HepG2 (cell line): ENCODE results near the gene COMMD4. TPM values are rescaled to one million over a fixed set of nuclear protein-coding genes. Genes with fewer than 3 reads are reported as not detected.
A peak's percentile ranks its signal among the peaks of the same experiment; 100 is the strongest.

ENCODE experiments used
- BRCA1 ChIP-seq: sonication (generic); formaldehyde crosslinking; IDR thresholded peaks from 2 replicates; pipeline ENCODE4 v1.4.0; 2020; ENCODE audit warnings: missing genetic modification reagents
- CCAR2 ChIP-seq: fragments of 200-400 bp; formaldehyde crosslinking; optimal IDR thresholded peaks from 2 replicates; pipeline ENCODE3; 2018; ENCODE audit warnings: low read depth, mild to moderate bottlenecking, low read length, moderate library complexity
- CHD2 ChIP-seq: IDR thresholded peaks from 2 replicates; pipeline ENCODE4 v1.6.1; 2011; ENCODE audit warnings: low read depth, low read length, improper control_type of control experiment
- FLYWCH1 ChIP-seq: sonication (generic); formaldehyde crosslinking; IDR thresholded peaks from 2 replicates; pipeline ENCODE4 v1.8.1; 2023; ENCODE audit warnings: mild to moderate bottlenecking, missing genetic modification reagents
- GLI4 ChIP-seq: sonication (generic); formaldehyde crosslinking; IDR thresholded peaks from 2 replicates; pipeline ENCODE4 v1.5.1; 2020; ENCODE audit warnings: missing genetic modification reagents, mild to moderate bottlenecking, moderate library complexity, borderline replicate concordance
- KDM2A ChIP-seq: sonication (generic); formaldehyde crosslinking; IDR thresholded peaks from 2 replicates; pipeline ENCODE4 v1.4.0; 2020; ENCODE audit warnings: low read depth, missing genetic modification reagents, borderline replicate concordance
- LCORL ChIP-seq, 2 experiments: fragments of 450-650 bp in 1 of 2; sonication (generic) in 1 of 2; formaldehyde crosslinking in 1 of 2; IDR thresholded peaks; 2 replicates each; pipeline versions ENCODE4 v1.5.0 to v1.6.1; 2017 to 2020; ENCODE audit warnings: antibody characterized with exemption in 1 of 2, missing genetic modification reagents in 1 of 2
- MAX ChIP-seq: IDR thresholded peaks from 2 replicates; pipeline ENCODE4 v1.6.1; 2012; ENCODE audit warnings: inconsistent platforms
- MED13 ChIP-seq: sonication (generic); formaldehyde crosslinking; IDR thresholded peaks from 2 replicates; pipeline ENCODE4 v1.5.0; 2020; ENCODE audit warnings: missing genetic modification reagents
- MXI1 ChIP-seq: IDR thresholded peaks from 3 replicates; pipeline ENCODE4 v1.6.1; 2012; ENCODE audit warnings: low read depth, low read length, inconsistent platforms, borderline replicate concordance
- NFAT5 ChIP-seq: sonication (generic); formaldehyde crosslinking; IDR thresholded peaks from 2 replicates; pipeline ENCODE4 v1.4.0; 2020; ENCODE audit warnings: missing genetic modification reagents
- PHF8 ChIP-seq: sonication (generic); formaldehyde crosslinking; IDR thresholded peaks from 2 replicates; pipeline ENCODE4 v1.5.0; 2020; ENCODE audit warnings: missing genetic modification reagents
- SOX13 ChIP-seq, 3 experiments: fragments of 450-650 bp in 1 of 3; sonication (generic) in 1 of 3; formaldehyde crosslinking in 1 of 3; IDR thresholded peaks in 2 of 3; conservative IDR thresholded peaks in 1 of 3; 2 replicates each; pipeline versions ENCODE4 v1.5.0 to v1.6.1; 2016 to 2020; ENCODE audit warnings: antibody characterized with exemption in 1 of 3, mild to moderate bottlenecking in 1 of 3, missing compliant biosample characterization in 1 of 3, missing genetic modification reagents in 1 of 3, moderate library complexity in 1 of 3
- SP1 ChIP-seq, 2 experiments: fragments of 450-650 bp in 1 of 2; sonication (generic) in 1 of 2; formaldehyde crosslinking in 1 of 2; IDR thresholded peaks; 2 replicates each; pipeline versions ENCODE4 v1.4.0 to v1.6.1; 2016 to 2020; ENCODE audit warnings: missing genetic modification reagents in 1 of 2
- SUZ12 ChIP-seq: fragments of 150-350 bp; IDR thresholded peaks from 2 replicates; pipeline ENCODE4 v1.6.1; 2014; ENCODE audit warnings: low read depth, low read length
- TARDBP ChIP-seq: sonication (generic); formaldehyde crosslinking; IDR thresholded peaks from 2 replicates; pipeline ENCODE4 v1.8.0; 2022; ENCODE audit warnings: mild to moderate bottlenecking, missing genetic modification reagents
- TFDP1 ChIP-seq: IDR thresholded peaks from 2 replicates; pipeline ENCODE4 v1.6.1; 2016; ENCODE audit warnings: missing compliant biosample characterization, missing genetic modification reagents, borderline replicate concordance
- ZFP37 ChIP-seq: sonication (generic); formaldehyde crosslinking; IDR thresholded peaks from 2 replicates; pipeline ENCODE4 v1.4.0; 2020; ENCODE audit warnings: missing genetic modification reagents, borderline replicate concordance
- ZFP82 ChIP-seq: sonication (generic); formaldehyde crosslinking; IDR thresholded peaks from 2 replicates; pipeline ENCODE4 v1.5.1; 2020; ENCODE audit warnings: mild to moderate bottlenecking, missing genetic modification reagents, borderline replicate concordance
- ZNF543 ChIP-seq: sonication (generic); formaldehyde crosslinking; IDR thresholded peaks from 2 replicates; pipeline ENCODE4 v1.4.0; 2020; ENCODE audit warnings: mild to moderate bottlenecking, missing genetic modification reagents
- ZNF557 ChIP-seq: sonication (generic); formaldehyde crosslinking; IDR thresholded peaks from 2 replicates; pipeline ENCODE4 v1.4.0; 2020; ENCODE audit warnings: missing genetic modification reagents
- ZNF678 ChIP-seq: sonication (generic); formaldehyde crosslinking; IDR thresholded peaks from 2 replicates; pipeline ENCODE4 v1.4.0; 2020; ENCODE audit warnings: mild to moderate bottlenecking, missing genetic modification reagents
- ZNF816 ChIP-seq: sonication (generic); formaldehyde crosslinking; IDR thresholded peaks from 2 replicates; pipeline ENCODE4 v1.8.0; 2022; ENCODE audit warnings: missing genetic modification reagents, mild to moderate bottlenecking, borderline replicate concordance
- ZSCAN31 ChIP-seq: sonication (generic); formaldehyde crosslinking; IDR thresholded peaks from 2 replicates; pipeline ENCODE4 v1.5.0; 2020; ENCODE audit warnings: low read depth, mild to moderate bottlenecking, missing genetic modification reagents
- polyA plus RNA-seq, 8 experiments: library from polyadenylated mRNA; depleted of rRNA in 3 of 8; stranded (reverse) in 7 of 8; unstranded in 1 of 8; fragments of >200 nt; fragmentation: Illumina TruSeq in 4 of 8; extraction: Trizol in 4 of 8; gene quantifications; 2 replicates each; pipeline versions ENCODE4 v1.2.1 to v1.2.3, GENCODE V29; 2011 to 2016; ENCODE audit warnings: low read depth in 4 of 8, missing spikeins in 1 of 8, mixed read lengths in 1 of 8; ENCODE audit not compliant: insufficient read depth in 1 of 8
- total RNA-seq, 5 experiments: library from RNA; depleted of rRNA; stranded (reverse); fragments of >200 nt; fragmentation: Illumina TruSeq; extraction: Trizol; gene quantifications; 2 replicates each; pipeline ENCODE4 v1.2.3, GENCODE V29; 2016; ENCODE audit warnings: low read depth in 1 of 5

The COMMD4 gene
- total and polyA plus RNA-seq, 2 of the 13 experiments (the other 11 are each of a cell fraction or from before 2014, with no cell fraction given), result 45.8 to 89.9 TPM

- TF ChIP-seq ZFP82 (CRISPR knock-in tag) (no peak), MAX (peak; percentile 90), SUZ12 (no peak), ZNF557 (CRISPR knock-in tag) (no peak), MXI1 (no peak), NFAT5 (CRISPR knock-in tag) (0 out of 2 replicates have a peak, but pooled peaks have one; percentile 43), ZNF543 (CRISPR knock-in tag) (no peak), CCAR2 (peak; percentile 36), MED13 (no peak), KDM2A (CRISPR knock-in tag) (no peak), FLYWCH1 (no peak), TFDP1 (CRISPR knock-in tag) (peak; percentile 80; the same call in 1 of the 2 replicates), BRCA1 (peak; percentile 0; the same call in 1 of the 2 replicates), ZFP37 (CRISPR knock-in tag) (no peak), CHD2 (no peak), SOX13 (IDR thresholded peaks at IDR 0.05) (no peak), SOX13 (CRISPR knock-in tag; conservative IDR thresholded peaks at IDR 0.05 in 1 of 2, IDR thresholded peaks at IDR 0.05 in 1 of 2) (no peak), ZNF678 (CRISPR knock-in tag) (no peak), PHF8 (CRISPR knock-in tag) (no peak), ZNF816 (CRISPR knock-in tag) (no peak; the same call in 1 of the 2 replicates), LCORL (IDR thresholded peaks at IDR 0.05) (no peak), LCORL (CRISPR knock-in tag; IDR thresholded peaks at IDR 0.05) (no peak), SP1 (IDR thresholded peaks at IDR 0.05) (no peak), SP1 (CRISPR knock-in tag; IDR thresholded peaks at IDR 0.05) (no peak), TARDBP (CRISPR knock-in tag) (no peak), GLI4 (CRISPR knock-in tag) (no peak), ZSCAN31 (no peak)
Measured at GRCh38 chr15:75367406-75367912, 31.6 kb downstream of the COMMD4 start (continued).
